OCI-LY1 (cell line): ENCODE data around the gene PLEKHA8.

Source experiments
- EZH2 ChIP-seq: fragments of 200-600 bp; sonication (generic), shearing (Covaris generic); IDR thresholded peaks from 2 replicates; pipeline ENCODE4 v1.8.0; 2017; ENCODE audit warnings: borderline replicate concordance, mixed run types, mild to moderate bottlenecking, antibody characterized with exemption, low read length, moderate library complexity, mixed read lengths
- TF ChIP-seq, protein P1 (sequence below): fragments of 200-600 bp; sonication (generic), shearing (Covaris generic); IDR thresholded peaks from 2 replicates; pipeline ENCODE4 v1.5.1; 2017; ENCODE audit warnings: mild to moderate bottlenecking, antibody characterized with exemption, low read length, moderate library complexity, mixed read lengths

- TF ChIP-seq, protein P1, sequence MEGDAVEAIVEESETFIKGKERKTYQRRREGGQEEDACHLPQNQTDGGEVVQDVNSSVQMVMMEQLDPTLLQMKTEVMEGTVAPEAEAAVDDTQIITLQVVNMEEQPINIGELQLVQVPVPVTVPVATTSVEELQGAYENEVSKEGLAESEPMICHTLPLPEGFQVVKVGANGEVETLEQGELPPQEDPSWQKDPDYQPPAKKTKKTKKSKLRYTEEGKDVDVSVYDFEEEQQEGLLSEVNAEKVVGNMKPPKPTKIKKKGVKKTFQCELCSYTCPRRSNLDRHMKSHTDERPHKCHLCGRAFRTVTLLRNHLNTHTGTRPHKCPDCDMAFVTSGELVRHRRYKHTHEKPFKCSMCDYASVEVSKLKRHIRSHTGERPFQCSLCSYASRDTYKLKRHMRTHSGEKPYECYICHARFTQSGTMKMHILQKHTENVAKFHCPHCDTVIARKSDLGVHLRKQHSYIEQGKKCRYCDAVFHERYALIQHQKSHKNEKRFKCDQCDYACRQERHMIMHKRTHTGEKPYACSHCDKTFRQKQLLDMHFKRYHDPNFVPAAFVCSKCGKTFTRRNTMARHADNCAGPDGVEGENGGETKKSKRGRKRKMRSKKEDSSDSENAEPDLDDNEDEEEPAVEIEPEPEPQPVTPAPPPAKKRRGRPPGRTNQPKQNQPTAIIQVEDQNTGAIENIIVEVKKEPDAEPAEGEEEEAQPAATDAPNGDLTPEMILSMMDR, result no peak
- no peak for TF ChIP-seq EZH2
Measured at GRCh38 chr7:30168835-30169573, 140.8 kb downstream of the PLEKHA8 start.
